GM12878 (cell line): ENCODE results near the gene KRT37.
"Not testable (repeated sequence)": the region's sequence is repeated elsewhere in the genome, so short reads cannot be mapped to it uniquely, and the experiment has no call there.

ENCODE experiments used
- ATF3 ChIP-seq: IDR thresholded peaks from 2 replicates; pipeline ENCODE4 v1.6.1; 2011; ENCODE audit warnings: low read depth, mild to moderate bottlenecking, low read length, moderate library complexity, borderline replicate concordance; ENCODE audit errors: extremely low read depth
- BCL11A ChIP-seq: IDR thresholded peaks from 2 replicates; pipeline ENCODE4 v1.6.1; 2011; ENCODE audit warnings: low read depth, low read length
- CBX5 ChIP-seq: sonication (generic); IDR thresholded peaks from 2 replicates; pipeline ENCODE4 v1.6.1; 2016; ENCODE audit warnings: low read depth, moderate library complexity, mild to moderate bottlenecking, inconsistent platforms
- CTCF ChIP-seq, 3 experiments: IDR thresholded peaks in 2 of 3; conservative IDR thresholded peaks in 1 of 3; 2 replicates each; pipeline ENCODE4 v1.5.1; 2011; ENCODE audit warnings: low read depth in 3 of 3, low read length in 3 of 3, mild to moderate bottlenecking in 3 of 3, control low read depth in 2 of 3, moderate library complexity in 2 of 3, inconsistent platforms in 1 of 3, mixed read lengths in 1 of 3; ENCODE audit not compliant: control insufficient read depth in 2 of 3, insufficient read depth in 1 of 3; ENCODE audit errors: extremely low read depth in 1 of 3
- ESRRA ChIP-seq: IDR thresholded peaks from 2 replicates; pipeline ENCODE4 v1.6.1; 2012; ENCODE audit warnings: mild to moderate bottlenecking, low read length, improper control_type of control experiment
- ETV6 ChIP-seq, 2 experiments: fragments of 450-650 bp in 1 of 2; IDR thresholded peaks in 1 of 2; conservative IDR thresholded peaks in 1 of 2; 2 replicates each; pipeline ENCODE4 v1.6.1; 2014; ENCODE audit warnings: antibody characterized with exemption in 1 of 2, borderline replicate concordance in 1 of 2, low read depth in 1 of 2, mild to moderate bottlenecking in 1 of 2, moderate library complexity in 1 of 2
- IRF3 ChIP-seq: fragments of 450-650 bp; IDR thresholded peaks from 2 replicates; pipeline ENCODE4 v1.6.1; 2014; ENCODE audit warnings: mild to moderate bottlenecking
- NFXL1 ChIP-seq: fragments of 450-650 bp; IDR thresholded peaks from 2 replicates; pipeline ENCODE4 v1.6.1; 2017; ENCODE audit warnings: antibody characterized with exemption, mild to moderate bottlenecking, borderline replicate concordance
- POLR2A ChIP-seq: IDR thresholded peaks from 2 replicates; pipeline ENCODE4 v1.6.1; 2011; ENCODE audit warnings: low read depth, mild to moderate bottlenecking, low read length
- POLR2AphosphoS5 ChIP-seq: IDR thresholded peaks from 2 replicates; pipeline ENCODE4 v1.6.1; 2011; ENCODE audit warnings: mild to moderate bottlenecking, low read length, inconsistent platforms
- REST ChIP-seq: IDR thresholded peaks from 2 replicates; pipeline ENCODE4 v1.6.1; 2012; ENCODE audit warnings: mild to moderate bottlenecking, low read depth, low read length
- SIN3A ChIP-seq: IDR thresholded peaks from 2 replicates; pipeline ENCODE4 v1.6.1; 2012; ENCODE audit warnings: low read depth, low read length, improper control_type of control experiment
- TCF3 ChIP-seq: IDR thresholded peaks from 2 replicates; pipeline ENCODE4 v1.6.1; 2012; ENCODE audit warnings: low read depth, mild to moderate bottlenecking, low read length, borderline replicate concordance; ENCODE audit not compliant: insufficient read depth
- YY1 ChIP-seq: IDR thresholded peaks from 2 replicates; pipeline ENCODE4 v1.6.1; 2011; ENCODE audit warnings: low read depth, mild to moderate bottlenecking, low read length

- TF ChIP-seq ATF3; ETV6 (conservative IDR thresholded peaks at IDR 0.05 in 1 of 2, IDR thresholded peaks at IDR 0.05 in 1 of 2; ENCODE audit: borderline replicate concordance in 1 of 2, low read depth in 1 of 2); POLR2AphosphoS5; CTCF (IDR thresholded peaks at IDR 0.05 in 2 of 3, conservative IDR thresholded peaks at IDR 0.05 in 1 of 3; ENCODE audit: control insufficient read depth in 2 of 3, extremely low read depth in 1 of 3, insufficient read depth in 1 of 3, low read depth in 3 of 3, low read length in 3 of 3); CBX5; YY1; REST; TCF3; ESRRA; POLR2A; NFXL1; SIN3A; BCL11A; IRF3: not testable (repeated sequence)
These were observed 6.0 kb upstream of the KRT37 start for GRCh38 chr17:41430376-41430775.
